ENCODE data around the gene ITPRID1. TPM values are rescaled to one million over a fixed set of nuclear protein-coding genes. Genes with fewer than 3 reads are reported as not detected.

ITPRID1 gene
- total and polyA plus RNA-seq, 9 of the 15 experiments (the other 6 are each of a cell fraction or from before 2014, with no cell fraction given) = not detected

- DNase-seq (ENCODE audit: extremely low read depth in 1 of 4, low spot score in 3 of 4) (no peak), FAIRE-seq (no peak), ATAC-seq (no peak)
- intact Hi-C loops (cut with micrococcal nuclease) (no loop called here), in situ Hi-C loops (cut with MboI) (no loop called here)
- no peaks in the 10 kb centered on the region for H3K4me1 ChIP-seq (replicated peaks in 1 of 2; ENCODE audit: control insufficient read depth in 2 of 2, insufficient read depth in 2 of 2, low read length in 2 of 2)
- POLR2A ChIA-PET = no interaction called here
- no peak overlapping the region for H3K4me2 ChIP-seq (ENCODE audit: insufficient read depth, low read length)
- H3K9me3 ChIP-seq (replicated peaks; ENCODE audit: control insufficient read depth, insufficient read depth, low read depth, low read length) = no peaks in the 10 kb centered on the region
- no peak overlapping the region for H2AFZ ChIP-seq (ENCODE audit: low read depth, low read length)
- H3K36me3 ChIP-seq (ENCODE audit: control insufficient read depth, insufficient read depth, low read length) = no peaks in the 10 kb centered on the region
- no peaks in the 10 kb centered on the region for H4K20me1 ChIP-seq (replicated peaks; ENCODE audit: control insufficient read depth, insufficient read depth, low read length)
- no peak overlapping the region for H3K27ac ChIP-seq (ENCODE audit: extremely low read depth, low read depth, low read length)
- BruUV-seq (replicated peaks) = no TSS peak
- H3K27me3 ChIP-seq (ENCODE audit: control insufficient read depth in 2 of 2, insufficient read depth in 2 of 2, low read length in 2 of 2) = no peaks in the 10 kb centered on the region
- no peak overlapping the region for H3K4me3 ChIP-seq
- 0% methylated on average over 2 of the region's 2 CpGs for WGBS (ENCODE audit: insufficient coverage, low coverage, missing lambda C conversion rate)
- H3K79me2 ChIP-seq (ENCODE audit: control insufficient read depth, insufficient read depth, low read length) = no peaks in the 10 kb centered on the region
- no peak overlapping the region for H3K9ac ChIP-seq (ENCODE audit: insufficient read depth in 1 of 2, low read depth in 2 of 2, low read length in 2 of 2)
- no peak for TF ChIP-seq ZBTB11 (CRISPR knock-in tag; IDR thresholded peaks at IDR 0.05)
- no peak for TF ChIP-seq NCOA6 (IDR thresholded peaks at IDR 0.05)
- TF ChIP-seq ELK1 (CRISPR knock-in tag; IDR thresholded peaks at IDR 0.05) = no peak
- peak; percentile 56 for TF ChIP-seq TFE3 (CRISPR knock-in tag; IDR thresholded peaks at IDR 0.05)
- no peak for TF ChIP-seq ZNF507 (tag; conservative IDR thresholded peaks at IDR 0.05)
- TF ChIP-seq SRSF3 (IDR thresholded peaks at IDR 0.05; ENCODE audit: insufficient read depth, low read length) = no peak
- no peak for TF ChIP-seq TCF7 (IDR thresholded peaks at IDR 0.05; ENCODE audit: borderline replicate concordance)
- CTCF ChIA-PET (ENCODE audit: low intra/inter-chr PET ratio) = no interaction called here
- H3K9me1 ChIP-seq (ENCODE audit: control insufficient read depth, insufficient read depth, low read length) = no peaks in the 10 kb centered on the region
Measured at GRCh38 chr7:31512166-31512565, 1.7 kb upstream of the ITPRID1 start.
